Breast epithelium (tissue), 3 donors: ENCODE measurements around the gene TYMP.

Experiments
- CTCF ChIP-seq, 3 donors: fragments of 450-650 bp; IDR thresholded peaks; one replicate each; pipeline ENCODE4 v1.5.1; 2016 to 2017; ENCODE audit warnings: antibody characterized with exemption in 3 of 3, mild to moderate bottlenecking in 3 of 3, moderate library complexity in 3 of 3
- POLR2A ChIP-seq: fragments of 450-650 bp; IDR thresholded peaks from one replicate; pipeline ENCODE4 v1.6.1; 2016; ENCODE audit warnings: antibody characterized with exemption, mild to moderate bottlenecking, moderate library complexity
- POLR2AphosphoS5 ChIP-seq, 3 donors: sonication (generic); formaldehyde crosslinking; IDR thresholded peaks; one replicate each; pipeline ENCODE4 v1.6.1; 2017; ENCODE audit warnings: antibody characterized with exemption in 3 of 3

- TF ChIP-seq CTCF (IDR thresholded peaks at IDR 0.05) (no peak), POLR2A (no peak), POLR2AphosphoS5 (IDR thresholded peaks at IDR 0.05) (no peak)
Measured at GRCh38 chr22:50504369-50505211, 25.2 kb downstream of the TYMP start.
